GM10248 (cell line): ENCODE results near the gene EML6.
A peak's percentile ranks its signal among the peaks of the same experiment; 100 is the strongest.

ENCODE experiments used
- CTCF ChIA-PET: fragments of 300-600 bp; sonication (Branson Sonifier 250); formaldehyde crosslinking; extraction: SDS; loops from one replicate; lab custom pipeline; 2021; ENCODE audit warnings: antibody characterized with exemption; lab: Yijun Ruan, JAX
- POLR2A ChIA-PET: fragments of 350-650 bp; sonication (Branson Sonifier 250); formaldehyde crosslinking; extraction: SDS; loops from one replicate; lab custom pipeline; 2020; ENCODE audit warnings: antibody characterized with exemption; lab: Yijun Ruan, JAX
- DNase-seq: peaks from one replicate; pipeline ENCODE4 v3.0.0; 2012; ENCODE audit errors: extremely low spot score
- TF ChIP-seq, protein P1 (sequence below): IDR thresholded peaks from 2 replicates; pipeline ENCODE4 v1.5.1; 2012; ENCODE audit warnings: mild to moderate bottlenecking, low read depth; ENCODE audit errors: extremely low read depth, missing control alignments, control extremely low read depth

The EML6 gene

DNA sequence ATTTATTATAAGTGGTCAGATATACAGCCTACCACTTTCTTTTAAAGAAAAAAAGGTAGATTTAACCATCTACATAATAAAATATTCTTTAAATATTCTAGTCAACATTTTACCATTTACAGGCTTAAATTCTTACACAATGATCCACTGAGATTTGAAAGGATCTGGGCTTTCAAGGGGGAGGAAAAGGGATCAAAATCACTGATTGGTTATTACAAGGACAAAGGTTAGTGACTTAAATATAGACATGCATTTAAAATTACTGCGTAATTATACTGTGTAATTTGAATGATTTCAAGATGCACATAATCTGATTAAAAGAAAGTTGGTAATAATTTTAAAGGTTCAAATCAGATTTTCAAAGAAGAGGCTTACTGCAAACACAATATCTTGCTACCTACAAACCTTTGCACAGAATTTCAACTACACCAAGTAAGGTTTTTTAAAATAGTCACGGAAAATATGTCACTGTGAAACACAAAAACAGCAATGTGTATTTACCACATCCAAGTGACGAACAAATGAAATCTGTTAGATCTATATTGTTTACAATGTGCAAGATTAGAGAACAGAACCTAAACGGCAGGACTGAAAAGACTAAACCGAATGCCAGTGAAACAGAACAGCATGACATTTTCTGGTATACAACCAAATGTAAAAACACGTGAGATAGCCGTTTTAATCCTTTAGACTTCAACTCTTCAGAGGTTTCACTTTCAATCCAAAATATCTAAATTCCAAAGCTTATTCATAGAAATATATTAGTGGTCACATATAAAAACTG lies 286.0 kb downstream of the EML6 start:
- TF ChIP-seq, protein P1, sequence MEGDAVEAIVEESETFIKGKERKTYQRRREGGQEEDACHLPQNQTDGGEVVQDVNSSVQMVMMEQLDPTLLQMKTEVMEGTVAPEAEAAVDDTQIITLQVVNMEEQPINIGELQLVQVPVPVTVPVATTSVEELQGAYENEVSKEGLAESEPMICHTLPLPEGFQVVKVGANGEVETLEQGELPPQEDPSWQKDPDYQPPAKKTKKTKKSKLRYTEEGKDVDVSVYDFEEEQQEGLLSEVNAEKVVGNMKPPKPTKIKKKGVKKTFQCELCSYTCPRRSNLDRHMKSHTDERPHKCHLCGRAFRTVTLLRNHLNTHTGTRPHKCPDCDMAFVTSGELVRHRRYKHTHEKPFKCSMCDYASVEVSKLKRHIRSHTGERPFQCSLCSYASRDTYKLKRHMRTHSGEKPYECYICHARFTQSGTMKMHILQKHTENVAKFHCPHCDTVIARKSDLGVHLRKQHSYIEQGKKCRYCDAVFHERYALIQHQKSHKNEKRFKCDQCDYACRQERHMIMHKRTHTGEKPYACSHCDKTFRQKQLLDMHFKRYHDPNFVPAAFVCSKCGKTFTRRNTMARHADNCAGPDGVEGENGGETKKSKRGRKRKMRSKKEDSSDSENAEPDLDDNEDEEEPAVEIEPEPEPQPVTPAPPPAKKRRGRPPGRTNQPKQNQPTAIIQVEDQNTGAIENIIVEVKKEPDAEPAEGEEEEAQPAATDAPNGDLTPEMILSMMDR: no peak
- CTCF ChIA-PET: interaction anchor here (0.6 to 5.0 kb wide), 8 partner anchors 10 to 168 kb away, joined by 3 to 26 read pairs (median 3); no protein-coding TSS in a partner anchor
- DNase-seq: no peak
- POLR2A ChIA-PET: interaction anchor here (0.6 kb wide), 1 partner anchor 41 kb away, joined by 3 read pairs; the partner anchor contains the start of gene RTN4

DNA sequence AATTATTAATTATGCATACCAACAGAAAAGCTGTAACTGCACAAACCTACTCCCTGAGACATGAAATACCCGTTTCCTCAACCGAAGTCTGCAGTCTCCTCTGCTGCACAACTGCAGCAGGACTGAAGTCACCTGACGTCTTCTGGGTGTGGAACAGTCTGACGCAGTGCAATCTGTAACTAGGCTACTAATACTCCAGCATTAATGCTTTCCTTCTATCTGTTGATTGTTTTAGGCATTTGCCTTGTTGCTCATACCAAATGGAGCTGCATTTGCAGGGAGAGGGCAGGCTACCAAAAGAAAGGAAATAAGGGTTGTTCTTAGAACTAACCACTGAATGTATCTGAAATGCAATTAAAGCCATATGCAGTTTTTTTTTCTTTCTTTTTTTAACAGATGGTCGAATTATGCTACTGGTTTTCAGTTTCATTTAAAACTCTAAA lies 286.7 kb downstream of the EML6 start:
- peak; percentile 48 for DNase-seq
- ChIA-PET CTCF (interaction anchor here (0.9 to 5.0 kb wide), 7 partner anchors 11 to 168 kb away, joined by 3 to 26 read pairs (median 4); no protein-coding TSS in a partner anchor), POLR2A (no interaction called here)
- TF ChIP-seq, protein P1: no peak

DNA sequence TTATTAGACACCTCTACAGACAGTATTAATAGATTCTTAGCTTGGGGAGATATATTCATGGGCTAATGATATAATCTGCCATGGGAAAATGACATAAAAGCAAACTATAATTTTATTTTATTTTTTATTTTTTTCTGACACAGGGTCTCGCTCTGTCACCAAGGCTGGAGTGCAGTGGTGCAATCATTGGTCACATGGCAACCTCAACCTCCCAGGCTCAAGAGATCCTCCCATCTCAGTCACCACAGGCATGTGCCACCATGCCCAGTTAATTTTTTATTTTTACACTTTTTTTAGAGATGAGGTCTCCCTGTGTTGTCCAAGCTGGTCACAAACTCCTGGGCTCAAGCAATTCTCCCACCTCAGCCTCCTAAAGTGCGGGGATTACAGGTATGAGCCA lies 287.5 kb downstream of the EML6 start:
- TF ChIP-seq, protein P1: no peak
- POLR2A ChIA-PET: no interaction called here
- no peak for DNase-seq
- CTCF ChIA-PET: interaction anchor here (1.0 to 5.0 kb wide), 7 partner anchors 8 to 167 kb away, joined by 3 to 26 read pairs (median 5); no protein-coding TSS in a partner anchor

DNA sequence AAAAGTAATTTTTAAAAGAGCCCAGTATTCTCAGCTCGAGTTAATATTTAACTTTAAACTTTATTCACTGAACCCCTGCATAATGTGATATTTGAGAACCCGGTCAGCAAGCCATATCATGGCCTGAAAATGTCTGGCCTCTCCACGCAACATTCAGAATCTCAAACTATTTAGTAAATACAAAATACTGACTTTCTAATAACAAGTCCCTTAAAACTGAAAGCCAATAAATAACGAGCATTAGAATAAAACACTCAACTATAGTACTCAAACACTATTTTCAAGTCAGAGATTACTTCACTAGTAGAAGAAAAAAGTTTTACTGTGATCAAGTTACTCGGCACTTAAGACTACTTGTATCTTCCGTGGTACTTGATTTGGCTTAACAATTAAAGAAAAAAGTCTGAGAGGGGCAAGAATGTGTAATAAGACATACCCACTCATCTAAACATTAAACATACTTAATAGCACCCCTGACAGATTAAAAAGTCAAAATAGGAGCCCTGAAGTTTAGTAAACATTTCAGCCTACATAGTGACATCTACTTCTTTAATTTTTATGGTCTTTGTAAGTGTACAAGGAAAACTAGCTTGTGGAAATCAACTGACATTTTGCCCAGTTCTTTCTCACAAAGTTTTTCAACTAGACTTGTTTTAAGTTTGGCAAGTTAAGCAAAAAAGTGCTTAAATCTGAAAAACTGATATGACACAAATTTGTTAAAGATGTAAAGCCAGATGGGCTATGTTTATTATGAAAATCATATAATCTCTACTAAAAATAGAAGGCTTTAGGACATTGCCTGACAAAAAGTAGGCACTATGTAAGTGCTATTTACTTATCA lies 288.6 kb downstream of the EML6 start:
- no peak for DNase-seq
- CTCF ChIA-PET: interaction anchor here (0.9 to 5.0 kb wide), 12 partner anchors 8 to 221 kb away, joined by 3 to 30 read pairs (median 4); partner anchors contain the start of gene RPS27A
- TF ChIP-seq, protein P1: no peak
- POLR2A ChIA-PET: no interaction called here

DNA sequence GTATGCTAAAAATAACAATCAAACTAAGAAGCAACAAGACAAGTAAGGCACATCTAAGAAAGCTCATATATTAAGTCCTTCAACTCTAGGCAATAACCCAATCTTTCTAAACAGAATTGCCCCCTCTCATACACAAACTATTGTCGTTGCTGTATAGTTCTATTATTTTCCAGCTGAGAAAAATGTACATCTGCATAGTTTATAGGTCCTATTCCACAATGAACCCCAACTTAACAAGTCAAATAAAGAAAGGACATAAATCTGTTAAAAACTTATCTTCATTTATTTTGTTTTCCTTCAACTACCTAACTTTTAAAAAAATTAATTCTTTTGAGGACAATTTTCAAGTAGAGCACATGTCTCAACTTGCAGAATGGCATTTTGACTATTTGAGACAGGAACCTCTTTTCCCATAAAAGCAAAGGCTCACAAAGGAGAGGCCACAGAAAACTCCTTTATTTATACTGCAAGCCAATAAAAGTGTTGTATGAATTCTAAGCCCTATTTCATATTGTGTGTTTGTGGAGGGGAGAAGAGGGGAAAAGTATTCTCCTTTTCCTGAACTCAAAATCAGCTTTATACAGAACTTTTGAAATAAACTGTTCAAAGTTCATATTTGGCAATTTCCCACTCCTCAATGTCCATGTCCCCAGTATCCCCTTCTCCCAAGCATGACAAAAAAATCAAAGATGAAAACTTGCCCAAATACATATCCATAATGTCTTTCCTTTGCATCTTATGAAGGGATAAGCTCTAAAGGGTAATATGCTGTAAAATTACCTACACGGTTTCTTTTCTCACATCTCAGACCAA lies 289.4 kb downstream of the EML6 start:
- CTCF ChIA-PET: interaction anchor here (0.8 to 5.0 kb wide), 16 partner anchors 9 to 346 kb away, joined by 3 to 30 read pairs (median 4); partner anchors contain the start of gene RPS27A
- POLR2A ChIA-PET: no interaction called here
- TF ChIP-seq, protein P1: no peak
- DNase-seq: no peak
